Activated CD4-positive, alpha-beta T cell treated with anti-CD3 and anti-CD28 coated beads, Interleukin-2, amount 50 U/mL, for 24 hours (primary cell): ENCODE results near the gene RGS9.
"Not testable (repeated sequence)": the region's sequence is repeated elsewhere in the genome, so short reads cannot be mapped to it uniquely, and the experiment has no call there.

Experiments used
- DNase-seq, 2 donors: peaks; one replicate each; pipeline ENCODE4 v3.0.0-alpha.2; 2020; ENCODE audit warnings: low read depth in 1 of 2, low spot score in 1 of 2

The RGS9 gene

DNA sequence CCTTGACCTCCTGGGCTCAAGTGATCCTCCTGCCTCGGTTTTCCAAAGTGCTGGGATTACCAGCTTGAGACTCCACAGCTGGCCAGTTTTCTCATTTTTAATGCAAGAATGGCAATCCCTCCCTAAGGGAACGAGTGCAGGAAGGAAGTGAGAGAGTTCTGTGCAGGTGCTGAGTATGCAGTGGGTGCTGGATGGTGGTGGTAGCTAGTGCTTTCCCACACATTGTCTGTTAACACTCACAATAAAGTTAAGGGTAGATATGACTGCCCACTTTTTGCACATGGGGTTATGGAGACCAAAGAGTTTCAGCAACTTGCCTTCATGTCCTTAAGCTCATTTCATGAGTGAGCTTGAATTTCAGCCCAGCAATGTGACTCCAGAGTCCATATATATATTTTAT is 18.5 kb downstream of the RGS9 start:
- no peak for DNase-seq

DNA sequence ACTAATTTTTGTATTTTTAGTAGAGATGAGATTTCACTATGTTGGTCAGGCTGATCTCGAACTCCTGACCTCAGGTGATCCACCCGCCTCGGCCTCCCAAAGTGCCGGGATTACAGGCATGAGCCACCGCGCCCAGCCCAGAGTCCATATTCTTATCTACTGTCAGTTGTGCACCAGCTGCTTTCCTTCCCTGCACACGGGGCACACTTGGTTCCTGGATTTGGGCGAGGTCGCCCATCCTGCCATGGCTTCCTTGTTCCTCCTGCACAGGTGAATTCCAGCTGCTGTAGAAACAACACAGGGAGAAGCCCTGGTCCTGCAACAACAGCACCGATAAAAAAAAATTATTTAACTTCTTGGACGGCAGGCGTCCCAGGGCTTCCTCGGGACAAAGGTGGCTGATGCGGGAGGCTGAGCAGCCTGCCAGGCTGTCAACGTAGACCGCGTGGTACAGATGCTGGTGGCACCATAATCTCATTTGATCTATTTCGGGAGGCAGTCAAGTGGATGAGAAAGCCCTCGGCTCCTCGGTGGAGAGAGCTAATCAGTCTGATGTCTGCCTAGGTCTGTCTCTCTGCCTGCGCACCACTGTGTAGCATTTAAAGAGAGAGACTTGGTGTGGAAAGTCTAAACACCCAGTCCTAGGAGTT is 19.1 kb downstream of the RGS9 start:
- no peak for DNase-seq

- no peak for DNase-seq
Measured at GRCh38 chr17:65156835-65157565, 19.8 kb downstream of the RGS9 start.

GRCh38 chr17:65158041-65158440 is 20.9 kb downstream of the RGS9 start:
- DNase-seq = no peak

GRCh38 chr17:65158622-65159021 is 21.5 kb downstream of the RGS9 start:
- no peak for DNase-seq

- DNase-seq = no peak
Measured at GRCh38 chr17:65160516-65160915, 23.3 kb downstream of the RGS9 start.

DNA sequence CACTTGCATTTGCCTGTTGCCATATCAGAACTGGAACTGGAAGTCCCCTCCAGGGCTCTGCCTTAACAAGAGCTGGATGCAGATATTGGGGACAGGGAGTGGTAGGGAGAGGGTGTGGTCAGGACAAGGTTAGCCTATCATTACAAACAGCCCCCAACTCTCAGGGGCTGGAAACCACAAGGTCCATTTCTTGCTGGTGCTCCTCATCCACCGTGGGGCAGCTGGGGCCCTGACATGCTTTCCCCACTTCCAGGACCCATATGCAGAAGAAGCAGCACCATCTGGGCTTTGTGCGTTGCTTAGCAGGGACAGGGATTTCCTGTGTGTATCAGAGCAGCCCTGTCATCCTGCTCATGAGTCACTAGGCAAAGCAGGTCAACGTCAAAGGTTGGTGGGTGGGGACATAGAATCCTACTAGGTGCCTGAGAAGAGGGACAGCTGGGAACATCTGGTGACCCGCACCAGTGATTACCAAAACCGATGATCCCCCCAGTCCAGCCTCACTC is 26.9 kb downstream of the RGS9 start:
- DNase-seq = peak in 1 of 2 donors; percentile 51

- no peak for DNase-seq
Measured at GRCh38 chr17:65166787-65167186, 29.6 kb downstream of the RGS9 start.

GRCh38 chr17:65167566-65167965 is 30.4 kb downstream of the RGS9 start:
- DNase-seq = no peak

DNA sequence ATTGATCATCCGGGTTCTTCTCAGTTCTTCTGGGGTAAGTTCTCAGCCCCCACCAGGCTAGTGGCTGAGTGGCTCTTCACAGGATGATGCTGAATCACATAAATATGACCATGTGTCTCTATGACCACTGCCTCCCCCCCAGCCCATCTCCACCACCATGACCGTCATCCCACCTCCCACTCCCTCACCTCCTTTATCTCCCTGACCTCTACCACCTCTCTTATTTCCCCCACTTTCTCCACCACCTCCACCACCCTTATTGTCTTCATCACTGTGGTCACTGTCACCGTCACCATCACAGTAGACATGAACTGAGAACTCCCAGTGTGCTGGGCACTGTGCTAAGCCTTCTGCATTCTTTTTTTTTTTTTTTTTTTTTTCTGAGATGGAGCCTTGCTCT is 32.5 kb downstream of the RGS9 start:
- DNase-seq = no peak

DNA sequence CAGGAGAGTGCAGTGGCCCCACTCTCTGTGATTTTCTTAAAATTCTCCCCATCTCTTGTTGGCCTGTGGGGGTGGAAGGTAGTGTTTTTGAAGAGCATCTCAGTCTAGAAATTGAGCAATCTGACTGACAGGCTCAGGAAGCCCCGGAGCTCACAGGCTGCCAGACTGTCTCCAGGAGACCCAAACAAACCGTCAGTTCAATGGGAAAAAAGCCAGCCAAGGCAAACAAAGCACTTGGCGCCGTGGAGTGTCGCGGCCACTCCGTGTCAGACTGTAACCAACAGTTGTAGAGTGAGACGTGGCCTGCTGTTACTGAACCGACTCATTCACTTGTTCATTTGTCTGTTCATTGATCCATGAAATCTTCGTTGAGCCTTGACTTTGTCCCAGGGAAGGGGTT is 33.7 kb downstream of the RGS9 start:
- DNase-seq = no peak

- no peak for DNase-seq
Measured at GRCh38 chr17:65171752-65172151, 34.6 kb downstream of the RGS9 start.

GRCh38 chr17:65172496-65173136 is 35.4 kb downstream of the RGS9 start:
- DNase-seq = no peak

DNA sequence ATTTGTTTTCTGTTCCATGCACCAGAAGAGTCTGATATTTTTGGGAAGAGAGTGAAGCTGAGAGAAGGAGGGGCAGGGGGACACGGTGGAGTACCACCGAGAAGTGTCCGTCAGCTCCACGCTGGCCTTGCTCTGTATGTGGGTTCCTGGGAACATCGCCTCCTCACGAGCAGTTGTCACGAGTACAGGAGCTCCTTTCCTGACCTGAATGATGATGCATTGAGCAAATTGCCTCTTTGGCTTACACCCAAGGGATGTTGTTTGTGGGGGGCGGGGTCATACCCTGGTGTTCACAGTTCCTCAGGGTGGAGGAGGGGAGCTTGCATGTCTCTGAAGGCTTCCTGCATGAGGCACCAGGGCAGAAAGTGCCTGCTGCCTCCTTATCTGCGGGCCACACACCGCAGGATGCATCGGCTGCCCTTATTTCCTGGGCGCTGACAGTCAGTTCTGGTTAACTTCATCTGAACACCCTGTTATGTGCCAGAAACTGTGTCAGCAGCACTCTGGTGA is 36.2 kb downstream of the RGS9 start:
- peak in 1 of 2 donors; percentile 28 for DNase-seq

DNA sequence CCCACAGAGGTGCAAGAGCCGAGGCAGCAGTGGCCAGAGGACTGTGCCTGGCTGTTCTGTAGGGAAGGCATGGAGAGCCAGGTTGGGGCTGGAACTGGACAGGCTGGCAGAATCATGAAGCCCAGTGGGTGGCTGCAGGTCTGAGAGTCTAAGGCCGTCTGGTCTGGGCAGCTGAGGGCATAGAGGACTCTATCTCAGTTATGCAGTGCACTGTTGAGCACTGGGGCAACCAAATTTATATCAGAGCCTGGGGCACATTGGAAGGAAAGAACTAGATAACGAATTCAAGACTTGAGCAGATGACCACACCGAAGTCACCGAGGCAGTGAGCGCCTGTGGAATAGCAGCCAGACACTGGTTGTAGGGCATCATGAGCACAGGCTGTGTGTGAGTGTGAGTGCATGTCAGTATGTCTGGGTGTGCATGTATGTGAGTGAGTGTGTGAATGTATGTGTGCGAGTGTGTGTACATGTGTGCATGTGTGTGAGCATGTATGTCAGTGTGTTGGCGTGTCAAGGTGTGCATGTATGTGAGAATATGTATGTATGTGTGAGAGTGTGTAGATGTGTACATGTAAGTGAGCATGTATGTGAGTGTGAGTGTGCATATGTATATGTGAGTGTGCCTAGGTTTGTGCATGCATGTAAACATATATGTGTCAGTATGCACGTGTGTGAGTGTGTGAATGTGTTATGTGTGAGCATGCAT is 37.0 kb downstream of the RGS9 start:
- no peak for DNase-seq

DNA sequence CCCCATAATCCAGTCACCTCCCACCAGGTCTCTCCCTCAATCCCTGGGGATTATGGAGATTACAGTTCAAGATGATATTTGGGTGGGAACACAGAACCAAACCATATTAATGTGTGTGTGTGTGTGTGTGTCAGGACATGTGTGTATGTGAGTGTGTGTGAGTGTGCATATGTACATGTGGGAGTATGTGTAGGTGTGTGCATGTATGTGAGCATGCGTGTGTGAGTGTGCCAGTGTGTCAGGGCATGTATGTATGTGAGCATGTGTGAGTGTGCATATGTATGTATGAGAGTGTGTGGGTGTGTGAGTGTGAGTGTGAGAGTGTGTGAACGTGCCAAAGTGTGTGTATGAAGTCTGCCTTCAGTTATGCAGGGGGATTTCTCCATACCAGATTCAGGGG is 37.8 kb downstream of the RGS9 start:
- no peak for DNase-seq

DNA sequence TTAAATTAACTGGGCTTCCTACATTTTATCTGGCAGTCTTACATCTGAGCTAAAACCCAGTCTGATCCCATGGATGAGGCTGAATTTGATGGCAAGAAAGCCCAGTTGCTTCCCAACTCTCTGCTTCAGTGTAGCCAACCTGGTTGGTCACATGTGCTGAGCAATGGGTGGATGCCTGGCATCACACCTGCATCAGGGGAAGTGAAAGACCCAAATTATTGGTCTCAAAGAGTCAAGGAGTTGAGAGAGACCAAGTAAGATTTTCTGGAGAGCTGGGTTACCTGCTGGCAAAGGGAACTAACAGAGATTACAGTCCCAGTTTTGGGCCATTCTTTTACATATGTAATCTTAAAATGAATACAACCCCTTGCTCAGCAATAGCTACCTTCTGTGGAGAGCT is 38.8 kb downstream of the RGS9 start:
- no peak for DNase-seq

DNA sequence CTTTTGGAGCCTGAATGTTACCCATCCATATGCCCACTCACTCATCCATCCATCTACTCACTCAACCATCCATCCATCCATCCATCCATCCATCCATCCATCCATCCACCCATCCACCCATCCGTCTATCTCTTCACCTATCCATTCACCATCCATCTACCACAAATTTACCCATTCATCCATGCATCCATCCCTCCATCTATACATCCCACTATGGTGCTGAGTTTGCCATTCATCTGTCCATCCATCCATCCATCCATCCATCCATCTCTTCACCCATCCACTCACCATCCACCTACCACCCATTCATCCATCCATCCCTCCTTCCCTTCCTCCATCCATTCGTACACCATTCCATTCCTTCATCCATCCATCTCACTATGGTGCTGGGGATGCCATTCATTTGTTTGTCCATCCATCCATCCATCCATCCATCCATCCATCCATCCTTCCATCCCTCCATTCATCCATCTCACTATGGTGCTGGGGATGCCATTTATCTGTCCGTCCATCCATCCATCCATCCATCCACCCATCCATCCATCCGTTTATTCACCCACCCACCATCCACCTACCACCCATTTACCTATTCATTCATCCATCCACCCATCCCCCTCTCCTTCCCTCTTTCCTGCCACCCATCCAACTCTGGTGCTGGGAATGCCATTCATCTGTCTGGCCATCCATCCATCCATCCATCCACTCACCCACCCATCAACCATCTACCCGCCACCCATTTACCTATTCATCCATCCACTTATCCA is 39.7 kb downstream of the RGS9 start:
- DNase-seq = no peak

DNA sequence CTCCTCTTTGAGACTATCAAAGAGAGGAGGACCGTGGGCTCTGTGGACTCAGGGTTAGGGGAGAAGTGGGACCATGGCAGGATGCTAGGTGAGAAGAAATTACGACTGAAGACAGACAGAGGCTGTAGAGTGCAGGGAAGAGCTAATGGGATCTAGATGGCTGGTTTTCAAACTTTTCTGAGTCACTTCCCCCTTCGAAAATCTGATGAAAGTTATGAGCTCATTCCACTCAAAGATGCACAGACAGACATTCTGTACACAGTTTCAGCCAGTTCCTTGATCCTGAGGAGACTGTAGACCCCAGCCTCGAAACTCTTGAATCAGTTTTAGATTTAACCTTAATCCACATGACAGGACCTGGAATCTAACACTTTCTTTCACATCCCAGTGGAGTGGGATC is 40.7 kb downstream of the RGS9 start:
- DNase-seq = no peak

DNA sequence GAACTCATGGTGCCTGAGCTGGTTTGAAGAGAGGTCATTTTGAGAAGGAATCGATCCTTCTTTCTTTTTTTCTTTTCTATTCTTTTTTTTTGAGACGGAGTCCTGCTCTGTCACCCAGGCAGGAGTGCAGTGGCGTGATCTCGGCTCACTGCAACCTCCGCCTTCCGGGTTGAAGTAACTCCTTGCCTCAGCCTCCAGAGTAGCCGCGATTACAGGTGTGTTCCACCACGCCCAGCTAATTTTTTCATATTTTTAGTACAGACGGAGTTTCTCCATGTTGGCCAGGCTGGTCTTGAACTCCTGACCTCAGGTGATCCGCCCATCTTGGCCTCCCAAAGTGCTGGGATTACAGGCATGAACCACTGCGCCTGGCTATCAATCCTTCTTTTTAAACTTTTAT is 43.1 kb downstream of the RGS9 start:
- not testable (repeated sequence) for DNase-seq
